GM03348 (cell line): ENCODE measurements around the gene UNC45B.
"Not testable (repeated sequence)": the region's sequence is repeated elsewhere in the genome, so short reads cannot be mapped to it uniquely, and the experiment has no call there.

ENCODE experiments used
- DNase-seq: peaks from one replicate; pipeline ENCODE4 v3.0.0; 2012; ENCODE audit warnings: low spot score

The UNC45B gene

GRCh38 chr17:35172321-35172720 is 24.7 kb downstream of the UNC45B start:
- not testable (repeated sequence) for DNase-seq

GRCh38 chr17:35174835-35175334 is 27.3 kb downstream of the UNC45B start:
- no peak for DNase-seq

- DNase-seq: no peak
Observed at GRCh38 chr17:35175638-35176415, 28.2 kb downstream of the UNC45B start.

- DNase-seq: no peak
Observed at GRCh38 chr17:35176897-35177296, 29.3 kb downstream of the UNC45B start.

- DNase-seq: not testable (repeated sequence)
Observed at GRCh38 chr17:35179379-35179778, 31.8 kb downstream of the UNC45B start.

- DNase-seq: no peak
Observed at GRCh38 chr17:35183332-35183731, 35.7 kb downstream of the UNC45B start.

GRCh38 chr17:35184274-35184673 is 36.7 kb downstream of the UNC45B start:
- no peak for DNase-seq

- no peak for DNase-seq
Observed at GRCh38 chr17:35185849-35186248, 38.2 kb downstream of the UNC45B start.

- no peak for DNase-seq
Observed at GRCh38 chr17:35187481-35187880, 39.9 kb downstream of the UNC45B start.

- no peak for DNase-seq
Observed at GRCh38 chr17:35188111-35188510, 40.5 kb downstream of the UNC45B start.

GRCh38 chr17:35189291-35189690 is 41.7 kb downstream of the UNC45B start:
- no peak for DNase-seq

GRCh38 chr17:35191001-35191695 is 43.5 kb downstream of the UNC45B start:
- no peak for DNase-seq

GRCh38 chr17:35192708-35193107 is 45.1 kb downstream of the UNC45B start:
- no peak for DNase-seq

- DNase-seq: not testable (repeated sequence)
Observed at GRCh38 chr17:35194001-35194400, 46.4 kb downstream of the UNC45B start, which contains the start of gene SLC35G3. TSS of gene SLC35G3 (minus strand) at chr17:35194393. CDS start at chr17:35194307, 86 bp downstream.

GRCh38 chr17:35195062-35195461 is 47.4 kb downstream of the UNC45B start:
- DNase-seq: not testable (repeated sequence)

GRCh38 chr17:35202582-35202981 is 55.0 kb downstream of the UNC45B start:
- not testable (repeated sequence) for DNase-seq

GRCh38 chr17:35210741-35211140 is 63.1 kb downstream of the UNC45B start:
- DNase-seq: no peak

GRCh38 chr17:35212668-35213067 is 65.1 kb downstream of the UNC45B start:
- DNase-seq: no peak

- DNase-seq: no peak
Observed at GRCh38 chr17:35213412-35213940, 65.9 kb downstream of the UNC45B start.

GRCh38 chr17:35214192-35214591 is 66.6 kb downstream of the UNC45B start:
- DNase-seq: no peak

GRCh38 chr17:35214631-35215273 is 67.1 kb downstream of the UNC45B start:
- no peak for DNase-seq

- no peak for DNase-seq
Observed at GRCh38 chr17:35217107-35217506, 69.5 kb downstream of the UNC45B start.
